Activated CD4-positive, alpha-beta memory T cell treated with anti-CD3 and anti-CD28 coated beads, Interleukin-2, amount 10 ng/mL, durations not matched to agents 7 days and 5 days (primary cell): Measurements from ENCODE around the gene TMTC3. TPM values are rescaled to one million over a fixed set of nuclear protein-coding genes. Genes with fewer than 3 reads are reported as not detected.
A peak's percentile ranks its signal among the peaks of the same experiment; 100 is the strongest.

ENCODE experiments used
- CTCF ChIA-PET: fragments of 350-600 bp; sonication (Branson Sonifier 250); formaldehyde crosslinking; loops from one replicate; lab custom pipeline; 2021; ENCODE audit warnings: antibody characterized with exemption, inconsistent platforms; lab: Charles Lee
- POLR2A ChIA-PET: fragments of 350-600 bp; sonication (Branson Sonifier 250); formaldehyde crosslinking; loops from one replicate; lab custom pipeline; 2021; ENCODE audit warnings: antibody characterized with exemption; lab: Charles Lee
- DNase-seq: peaks from one replicate; pipeline ENCODE4 v3.0.0-alpha.2; 2020
- H3K27ac Mint-ChIP-seq: one replicate; pipeline ENCODE4 v1.8.0; 2021; ENCODE audit warnings: mild to moderate bottlenecking, mixed read lengths
- H3K27me3 Mint-ChIP-seq: one replicate; pipeline ENCODE4 v1.8.0; 2021; ENCODE audit warnings: mixed read lengths
- H3K36me3 Mint-ChIP-seq: one replicate; pipeline ENCODE4 v1.8.0; 2021; ENCODE audit warnings: low read depth, mixed read lengths
- H3K4me1 Mint-ChIP-seq: one replicate; pipeline ENCODE4 v1.8.0; 2021; ENCODE audit warnings: mixed read lengths
- H3K4me3 Mint-ChIP-seq: one replicate; pipeline ENCODE4 v1.8.0; 2021; ENCODE audit warnings: mild to moderate bottlenecking, mixed read lengths
- H3K9me3 Mint-ChIP-seq: one replicate; pipeline ENCODE4 v1.8.0; 2021; ENCODE audit warnings: mixed read lengths
- total RNA-seq, 2 experiments: library from RNA; stranded (reverse); gene quantifications; one replicate each; pipeline ENCODE4 v1.2.3, GENCODE V29; 2021

TMTC3 gene
- total RNA-seq, 2 experiments from 2014 or later, result 5.9 to 6.7 TPM

DNA sequence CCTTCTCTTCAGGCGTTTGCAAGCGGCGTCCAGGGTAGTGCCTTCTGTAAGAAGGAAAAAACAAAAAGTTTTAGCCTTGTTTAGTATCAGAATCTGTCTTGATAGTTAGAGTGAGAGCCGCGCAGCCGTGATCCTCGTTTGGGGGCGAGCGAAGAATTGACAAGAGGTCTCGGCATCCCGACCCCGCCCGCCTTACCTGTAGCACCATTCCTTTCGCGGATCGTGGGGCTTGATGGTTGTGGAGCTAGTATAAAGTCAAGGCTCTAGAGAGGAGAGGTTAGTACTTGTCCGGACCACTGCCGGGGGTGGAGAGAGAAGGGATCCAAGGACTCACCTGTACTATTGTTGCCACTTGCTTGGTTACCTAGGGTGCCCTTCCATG lies 494 bp downstream of the TMTC3 start:
- DNase-seq, result peak; percentile 32
- Mint-ChIP-seq H3K4me3 (peak overlapping the region; percentile 86), H3K27me3 (no peaks in the 10 kb centered on the region), H3K36me3 (peaks cover 15% of the 10 kb centered on the region), H3K9me3 (no peaks in the 10 kb centered on the region), H3K4me1 (peaks cover 39% of the 10 kb centered on the region), H3K27ac (peak overlapping the region; percentile 86)
- ChIA-PET CTCF (interaction anchor here (1.0 to 1.6 kb wide), 4 partner anchors 12 to 108 kb away, joined by 3 to 5 read pairs (median 4); a partner anchor contains a TSS), POLR2A (interaction anchor here (0.8 to 1.9 kb wide), 6 partner anchors 10 to 157 kb away, joined by 3 to 7 read pairs (median 4); no protein-coding TSS in a partner anchor)

DNA sequence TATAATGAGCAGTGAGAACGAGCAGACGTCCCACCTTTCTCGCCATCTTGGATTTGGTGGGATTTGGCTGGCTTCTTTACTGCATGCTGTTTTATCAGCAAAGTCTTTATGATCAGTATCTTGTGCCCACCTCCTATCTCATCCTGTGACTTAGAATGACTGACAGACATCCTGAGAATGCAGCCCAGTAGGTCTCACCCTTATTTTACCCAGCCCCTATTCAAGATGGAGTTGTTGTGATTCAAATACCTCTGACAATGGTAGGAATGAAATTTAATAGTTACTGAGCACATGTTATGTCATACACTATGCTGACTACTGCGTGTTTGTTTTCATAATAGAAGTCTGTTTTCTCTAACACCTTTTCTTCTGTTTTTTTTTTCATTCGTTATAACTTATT lies 1.9 kb downstream of the TMTC3 start:
- H3K4me3 Mint-ChIP-seq, result no peak overlapping the region
- CTCF ChIA-PET, result no interaction called here
- H3K27me3 Mint-ChIP-seq, result no peaks in the 10 kb centered on the region
- peaks cover 6% of the 10 kb centered on the region for H3K36me3 Mint-ChIP-seq
- POLR2A ChIA-PET, result no interaction called here
- H3K9me3 Mint-ChIP-seq, result no peaks in the 10 kb centered on the region
- peaks cover 39% of the 10 kb centered on the region for H3K4me1 Mint-ChIP-seq
- H3K27ac Mint-ChIP-seq, result no peak overlapping the region
- DNase-seq, result no peak

DNA sequence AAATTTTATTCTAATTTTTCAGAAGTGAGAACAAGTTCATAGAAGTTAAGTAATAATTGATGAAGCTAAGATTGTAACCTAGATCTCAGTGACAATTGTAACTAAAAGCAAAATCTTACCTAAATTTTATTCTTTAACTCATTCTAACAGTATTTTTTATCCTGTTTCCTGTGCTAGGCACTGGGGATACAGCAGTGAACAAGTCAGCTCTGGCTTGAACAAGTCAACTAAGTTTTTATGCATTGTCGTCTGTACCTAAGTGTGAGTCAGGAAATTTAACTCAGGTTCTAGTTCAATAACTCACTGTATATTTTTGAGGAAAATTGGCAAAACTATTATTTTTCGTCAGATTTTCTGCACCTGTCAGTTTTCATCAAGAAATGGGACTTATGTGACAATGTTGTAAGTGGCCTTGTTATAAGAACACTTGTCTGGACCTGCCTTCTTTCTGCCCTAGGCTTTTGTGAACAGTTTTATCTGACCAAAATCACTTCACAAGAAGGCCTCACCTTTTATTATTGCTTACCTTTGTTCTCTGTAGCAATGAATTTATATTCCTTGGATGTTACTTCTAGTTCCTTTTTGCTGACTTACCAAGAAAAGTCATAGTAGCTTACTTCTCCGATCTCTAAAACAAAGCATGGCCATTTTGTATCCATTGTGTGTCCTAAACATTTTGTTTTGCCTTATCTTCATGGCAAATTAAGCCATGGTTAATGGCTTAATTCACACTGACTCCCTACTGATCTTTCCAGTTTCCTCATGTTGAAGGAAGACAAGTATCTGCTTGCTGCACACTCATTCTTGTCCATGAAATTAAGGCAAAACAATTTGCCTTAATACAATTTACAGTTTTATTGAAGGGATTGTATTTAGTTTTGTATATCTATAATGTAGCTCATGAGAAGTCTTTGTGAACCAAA lies 2.7 kb downstream of the TMTC3 start:
- CTCF ChIA-PET, result no interaction called here
- POLR2A ChIA-PET, result no interaction called here
- Mint-ChIP-seq H3K4me1 (peaks cover 39% of the 10 kb centered on the region), H3K4me3 (no peak overlapping the region), H3K27ac (no peak overlapping the region), H3K9me3 (no peaks in the 10 kb centered on the region), H3K27me3 (no peaks in the 10 kb centered on the region), H3K36me3 (peaks cover 11% of the 10 kb centered on the region)
- DNase-seq, result no peak

DNA sequence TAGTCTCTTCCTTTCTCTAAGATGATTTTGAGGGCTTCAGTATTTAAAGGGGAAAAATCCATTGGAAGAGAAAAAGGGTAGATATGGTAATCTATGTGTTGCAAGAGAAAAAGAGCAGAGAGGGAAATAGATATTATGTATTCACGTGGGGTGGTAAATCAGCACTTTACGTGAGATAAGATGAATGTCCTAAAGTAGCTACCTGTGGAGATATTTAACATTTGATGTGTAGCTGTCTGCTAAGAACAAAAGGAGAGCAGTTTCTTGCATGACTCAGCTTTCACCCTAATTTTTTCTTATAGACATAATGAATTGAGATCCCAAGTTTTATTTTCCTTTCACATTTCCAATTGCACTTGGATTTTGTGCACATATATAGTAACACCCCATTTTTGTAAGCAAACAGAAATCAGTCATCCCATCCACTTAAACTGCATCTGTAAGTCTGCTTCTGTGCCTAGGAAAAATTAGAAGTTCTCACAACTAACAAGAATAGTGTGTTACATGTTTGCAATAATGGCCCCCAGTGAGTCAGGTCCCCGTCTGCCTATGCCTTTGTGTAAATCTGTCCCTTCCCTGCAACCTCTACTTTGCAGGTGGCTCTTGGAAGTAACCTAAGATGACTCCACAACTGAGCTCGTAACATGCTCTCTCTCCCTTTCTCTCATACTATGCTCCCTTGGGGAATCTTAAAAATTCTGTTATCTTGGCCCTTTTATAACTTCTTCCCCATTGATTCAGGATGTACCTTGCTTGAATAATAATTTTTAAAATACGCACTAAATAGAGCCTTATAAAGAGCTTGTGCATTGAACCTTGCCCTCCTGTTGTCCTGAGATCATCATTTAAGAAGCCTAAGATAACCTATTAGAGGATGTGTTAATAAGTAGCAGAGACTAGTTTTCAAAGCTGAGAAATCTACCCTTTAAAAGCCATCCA lies 3.7 kb downstream of the TMTC3 start:
- Mint-ChIP-seq H3K27me3 (no peaks in the 10 kb centered on the region), H3K4me1 (peaks cover 33% of the 10 kb centered on the region), H3K27ac (no peak overlapping the region), H3K4me3 (no peak overlapping the region), H3K36me3 (peaks cover 11% of the 10 kb centered on the region), H3K9me3 (no peaks in the 10 kb centered on the region)
- ChIA-PET POLR2A (interaction anchor here (0.7 kb wide), 1 partner anchor 29 kb away, joined by 3 read pairs; no protein-coding TSS in a partner anchor), CTCF (no interaction called here)
- no peak for DNase-seq

DNA sequence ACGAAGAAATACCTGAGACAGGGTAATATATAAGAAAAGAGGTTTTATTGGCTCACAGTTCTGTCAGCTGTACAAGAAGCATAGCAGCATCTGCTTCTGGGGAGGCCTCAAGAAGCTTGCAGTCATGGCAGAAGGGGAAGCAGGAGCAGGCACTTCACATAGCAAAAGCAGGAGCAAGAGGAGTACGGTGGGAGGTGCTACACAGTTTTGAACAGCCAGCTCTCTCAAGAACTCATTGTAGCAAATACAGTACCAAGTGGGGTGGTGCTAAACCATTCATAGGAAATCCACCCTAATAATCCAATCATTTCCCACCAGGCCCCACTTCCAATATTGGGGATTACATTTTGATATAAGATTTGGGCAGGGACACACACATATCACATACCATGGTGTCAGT lies 8.0 kb downstream of the TMTC3 start:
- no peaks in the 10 kb centered on the region for H3K9me3 Mint-ChIP-seq
- H3K36me3 Mint-ChIP-seq, result peaks cover 11% of the 10 kb centered on the region
- no peak overlapping the region for H3K27ac Mint-ChIP-seq
- POLR2A ChIA-PET, result no interaction called here
- no peaks in the 10 kb centered on the region for H3K27me3 Mint-ChIP-seq
- DNase-seq, result no peak
- H3K4me3 Mint-ChIP-seq, result no peak overlapping the region
- H3K4me1 Mint-ChIP-seq, result peaks cover 6% of the 10 kb centered on the region
- CTCF ChIA-PET, result no interaction called here

DNA sequence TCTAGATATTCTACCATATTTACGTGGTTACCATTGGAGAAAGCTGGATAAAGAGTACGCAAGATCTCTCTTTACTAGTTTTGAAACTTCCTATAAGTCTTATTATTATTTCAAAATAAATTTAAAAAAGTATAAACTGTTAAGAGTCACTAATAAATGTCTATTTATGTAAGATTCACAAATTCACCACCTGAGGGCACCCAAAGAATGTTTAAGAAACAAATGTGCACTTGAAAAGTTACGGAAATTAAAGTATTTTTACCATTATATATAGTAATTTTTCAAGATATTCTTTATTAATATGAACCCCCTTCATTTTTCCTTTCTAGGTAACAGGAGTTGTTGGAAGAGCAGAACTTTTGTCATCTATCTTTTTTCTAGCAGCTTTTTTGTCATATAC lies 11.9 kb downstream of the TMTC3 start:
- Mint-ChIP-seq H3K4me3 (no peak overlapping the region), H3K9me3 (no peaks in the 10 kb centered on the region), H3K4me1 (peaks cover 2% of the 10 kb centered on the region), H3K36me3 (peaks cover 15% of the 10 kb centered on the region), H3K27me3 (no peaks in the 10 kb centered on the region), H3K27ac (no peak overlapping the region)
- no peak for DNase-seq
- ChIA-PET CTCF (interaction anchor here (1.3 to 1.6 kb wide), 2 partner anchors 11 to 239 kb away, joined by 4 to 5 read pairs; partner anchors contain the start of genes CEP290 and TMTC3), POLR2A (no interaction called here)

DNA sequence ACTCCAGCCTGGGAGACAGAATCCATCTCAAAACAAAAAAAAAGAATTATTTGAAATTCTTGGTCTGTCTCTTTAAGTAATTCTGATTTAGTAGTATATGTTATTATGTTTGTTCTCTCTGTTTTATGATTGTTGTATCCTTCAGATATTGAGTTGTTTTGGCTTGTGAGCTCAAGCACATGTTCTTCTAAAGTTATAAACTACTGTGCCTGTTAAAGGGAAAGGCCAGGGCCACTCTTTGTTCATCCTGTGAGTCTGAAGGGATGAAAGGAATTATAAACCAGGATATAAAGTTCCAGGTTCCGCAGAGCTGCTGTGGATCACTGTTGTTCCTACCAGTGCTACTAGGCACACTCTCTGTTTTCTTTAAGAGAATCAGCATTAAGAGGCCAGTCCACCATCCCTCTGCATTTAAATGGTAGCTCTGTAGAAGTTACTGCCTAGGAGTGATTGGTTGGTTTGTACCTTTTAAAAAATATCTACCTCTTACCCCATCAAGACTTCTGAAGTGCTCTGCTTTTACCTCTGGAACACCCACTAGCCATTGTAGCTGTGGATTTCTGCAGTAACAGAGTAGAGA lies 14.1 kb downstream of the TMTC3 start:
- Mint-ChIP-seq H3K4me3 (no peak overlapping the region), H3K27ac (no peak overlapping the region), H3K4me1 (peaks cover 2% of the 10 kb centered on the region), H3K9me3 (no peaks in the 10 kb centered on the region), H3K27me3 (no peaks in the 10 kb centered on the region), H3K36me3 (peaks cover 7% of the 10 kb centered on the region)
- no peak for DNase-seq
- ChIA-PET CTCF (interaction anchor here (1.2 to 1.4 kb wide), 2 partner anchors 14 to 238 kb away, joined by 4 to 5 read pairs; partner anchors contain the start of genes CEP290 and TMTC3), POLR2A (no interaction called here)

DNA sequence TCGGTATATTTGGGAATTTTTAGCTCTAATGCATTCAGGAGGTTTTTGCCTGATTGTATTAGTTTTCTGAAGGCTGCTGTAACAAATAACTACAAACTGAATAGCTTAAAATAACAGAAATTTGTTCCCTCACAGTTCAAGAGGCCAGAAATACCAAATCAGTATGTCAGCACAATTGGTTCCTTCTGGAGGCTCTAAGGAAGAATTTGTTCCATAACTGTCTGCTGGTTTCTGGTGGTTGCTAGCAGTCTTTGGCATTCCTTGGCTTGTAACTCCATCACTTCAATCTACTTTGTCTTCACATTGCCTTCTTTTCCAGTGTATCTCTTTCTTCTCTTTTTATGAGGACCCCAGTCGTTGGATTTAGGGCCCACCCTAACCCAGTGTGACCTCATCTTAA lies 21.3 kb downstream of the TMTC3 start:
- Mint-ChIP-seq H3K36me3 (peaks cover 43% of the 10 kb centered on the region), H3K4me3 (no peak overlapping the region), H3K9me3 (no peaks in the 10 kb centered on the region), H3K27me3 (no peaks in the 10 kb centered on the region), H3K4me1 (no peaks in the 10 kb centered on the region), H3K27ac (no peak overlapping the region)
- no peak for DNase-seq
- CTCF ChIA-PET, result no interaction called here
- POLR2A ChIA-PET, result no interaction called here

DNA sequence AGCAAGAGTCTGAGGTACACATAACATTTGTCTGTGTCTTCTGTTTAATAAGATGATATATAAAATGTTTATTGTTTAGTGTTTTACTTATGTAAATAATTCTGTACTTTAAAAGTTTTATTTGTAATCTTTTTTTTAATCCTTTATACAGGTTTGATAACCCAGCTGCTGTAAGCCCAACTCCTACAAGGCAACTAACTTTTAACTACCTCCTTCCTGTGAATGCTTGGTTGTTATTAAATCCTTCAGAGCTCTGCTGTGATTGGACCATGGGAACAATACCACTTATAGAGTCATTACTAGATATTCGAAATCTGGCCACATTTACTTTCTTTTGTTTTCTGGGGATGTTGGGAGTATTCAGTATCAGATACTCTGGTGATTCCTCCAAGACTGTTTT lies 24.1 kb downstream of the TMTC3 start:
- no peaks in the 10 kb centered on the region for H3K27me3 Mint-ChIP-seq

DNA sequence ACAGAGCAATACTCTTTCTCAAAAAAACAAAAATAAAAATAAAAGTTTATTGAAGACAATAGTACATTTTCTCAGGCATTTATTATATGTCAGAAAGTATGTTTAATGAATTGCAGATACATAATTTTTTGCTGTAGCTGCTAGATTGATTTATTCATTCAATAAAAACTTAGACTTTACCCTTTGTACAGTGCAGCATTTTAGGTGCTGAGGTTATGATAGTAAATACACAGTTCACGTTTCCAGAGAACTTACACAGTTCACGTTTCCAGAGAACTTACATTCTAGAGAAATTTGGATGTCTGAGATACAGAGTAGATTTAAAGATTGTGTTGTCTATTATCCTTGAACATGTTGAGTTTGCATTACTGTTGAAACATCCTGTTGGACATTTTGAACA lies 25.3 kb downstream of the TMTC3 start:
- H3K9me3 Mint-ChIP-seq, result no peaks in the 10 kb centered on the region
- CTCF ChIA-PET, result no interaction called here

More for the DNA sequence above, 24.1 kb downstream of the TMTC3 start:
- Mint-ChIP-seq H3K4me1 (no peaks in the 10 kb centered on the region), H3K9me3 (no peaks in the 10 kb centered on the region), H3K4me3 (no peak overlapping the region), H3K36me3 (peaks cover 49% of the 10 kb centered on the region), H3K27ac (no peak overlapping the region)
- ChIA-PET CTCF (no interaction called here), POLR2A (no interaction called here)
- DNase-seq, result no peak

DNA sequence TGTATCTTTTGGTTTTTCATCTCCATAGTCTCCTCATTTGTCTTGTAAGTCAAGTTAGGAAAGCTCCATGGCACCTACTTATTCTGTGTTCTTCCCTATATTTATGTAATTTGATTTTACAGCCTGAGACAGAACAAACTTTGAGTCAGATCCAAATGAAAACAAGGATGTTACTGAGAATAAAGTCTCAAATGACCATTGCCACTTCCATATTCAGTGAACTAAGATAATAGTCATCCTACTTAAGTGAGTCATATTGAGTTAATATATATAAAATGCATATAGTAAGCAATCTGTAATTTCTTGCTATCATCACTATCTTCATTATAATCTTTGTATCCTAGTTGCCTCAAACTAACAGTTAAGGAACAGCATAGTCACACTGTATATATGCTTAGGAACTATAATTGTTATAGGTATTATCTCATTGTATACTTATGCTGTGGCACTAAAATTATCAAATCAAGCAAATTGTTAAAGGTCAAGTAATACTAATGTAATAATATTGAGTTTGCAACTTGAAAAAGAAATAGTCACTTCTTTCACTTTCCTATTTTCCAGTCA lies 30.8 kb downstream of the TMTC3 start:
- Mint-ChIP-seq H3K36me3 (peaks cover 50% of the 10 kb centered on the region), H3K27me3 (no peaks in the 10 kb centered on the region), H3K4me3 (no peak overlapping the region), H3K27ac (no peak overlapping the region), H3K9me3 (no peaks in the 10 kb centered on the region), H3K4me1 (no peaks in the 10 kb centered on the region)
- CTCF ChIA-PET, result no interaction called here
- POLR2A ChIA-PET, result no interaction called here
- no peak for DNase-seq

More for the DNA sequence above, 25.3 kb downstream of the TMTC3 start:
- Mint-ChIP-seq H3K27ac (no peak overlapping the region), H3K27me3 (no peaks in the 10 kb centered on the region), H3K4me1 (no peaks in the 10 kb centered on the region), H3K4me3 (no peak overlapping the region), H3K36me3 (peaks cover 52% of the 10 kb centered on the region)
- POLR2A ChIA-PET, result no interaction called here
- no peak for DNase-seq

DNA sequence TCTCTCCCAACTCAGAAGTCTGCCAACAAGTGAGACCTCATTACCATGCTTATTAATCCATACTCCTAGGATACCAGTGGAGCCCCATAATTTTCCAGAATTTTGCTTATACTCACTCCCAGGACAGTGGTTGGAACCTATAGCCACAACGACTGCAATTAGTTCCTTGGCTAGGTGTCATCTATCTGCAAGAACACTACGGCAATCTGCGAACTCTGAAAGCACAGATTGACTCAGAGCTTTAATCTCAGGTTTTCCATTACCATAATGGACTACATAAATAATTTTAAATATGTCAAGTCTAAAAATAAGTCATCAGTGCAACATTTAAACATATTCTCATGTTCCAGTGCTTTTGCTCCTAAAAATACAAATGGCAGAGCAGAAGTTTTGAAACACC lies 33.4 kb downstream of the TMTC3 start:
- no peak overlapping the region for H3K4me3 Mint-ChIP-seq
- CTCF ChIA-PET, result no interaction called here
- H3K27ac Mint-ChIP-seq, result no peak overlapping the region
- no peak for DNase-seq
- peaks cover 57% of the 10 kb centered on the region for H3K36me3 Mint-ChIP-seq
- no peaks in the 10 kb centered on the region for H3K27me3 Mint-ChIP-seq
- POLR2A ChIA-PET, result no interaction called here
- no peaks in the 10 kb centered on the region for H3K9me3 Mint-ChIP-seq
- H3K4me1 Mint-ChIP-seq, result no peaks in the 10 kb centered on the region
